Endothelial cell of umbilical vein (primary cell): ENCODE data around the gene SLC15A3. TPM values are rescaled to one million over a fixed set of nuclear protein-coding genes. Genes with fewer than 3 reads are reported as not detected.

ENCODE experiments used
- BruUV-seq: library from RNA; stranded (reverse); fragments of 400-500 nt; replicated peaks from 2 replicates; lab custom pipeline; 2021; lab: Mats Ljungman, UMichigan
- CTCF ChIA-PET: fragments of 300-600, 350-600 bp; sonication (Branson Sonifier 250); formaldehyde crosslinking; loops from one replicate; lab custom pipeline; 2021; ENCODE audit warnings: antibody characterized with exemption, inconsistent platforms; lab: Charles Lee
- POLR2A ChIA-PET: fragments of 300-600, 350-600 bp; sonication (Branson Sonifier 250); formaldehyde crosslinking; loops from one replicate; lab custom pipeline; 2021; ENCODE audit warnings: antibody characterized with exemption, inconsistent platforms; lab: Charles Lee
- DNase-seq: peaks from one replicate; pipeline ENCODE4 v3.0.0-alpha.2; 2011; ENCODE audit warnings: low read depth, low spot score
- FAIRE-seq: peaks from 2 replicates; lab custom pipeline; 2011; peaks lifted over from hg19 to GRCh38; lab: Jason Lieb, UNC
- H2AFZ ChIP-seq: 2 replicates; pipeline ENCODE4 v1.6.0; 2012; ENCODE audit warnings: low read depth, low read length, control low read depth, inconsistent platforms
- H3K27ac ChIP-seq: 2 replicates; pipeline ENCODE4 v1.5.1; 2011; ENCODE audit warnings: low read depth, mild to moderate bottlenecking, control low read depth, low read length, moderate library complexity; ENCODE audit not compliant: insufficient read depth
- H3K27me3 ChIP-seq, 2 experiments: 2 replicates each; pipeline versions ENCODE4 v1.6.0 to v1.6.1; 2011; ENCODE audit warnings: low read length in 2 of 2, mixed read lengths in 1 of 2; ENCODE audit not compliant: control insufficient read depth in 2 of 2, insufficient read depth in 2 of 2
- H3K36me3 ChIP-seq, 2 experiments: 2 replicates in 1 of 2; 3 replicates in 1 of 2; pipeline ENCODE4 v1.5.1; 2011; ENCODE audit warnings: low read length in 2 of 2, mild to moderate bottlenecking in 1 of 2, moderate library complexity in 1 of 2; ENCODE audit not compliant: control insufficient read depth in 2 of 2, insufficient read depth in 2 of 2; ENCODE audit errors: extremely low read depth in 1 of 2
- H3K4me1 ChIP-seq: 3 replicates; pipeline ENCODE4 v1.5.1; 2011; ENCODE audit warnings: mild to moderate bottlenecking, low read length; ENCODE audit not compliant: control insufficient read depth, insufficient read depth; ENCODE audit errors: extremely low read depth
- H3K4me2 ChIP-seq: 2 replicates; pipeline ENCODE4 v1.6.1; 2011; ENCODE audit warnings: low read length, control low read depth, mixed read lengths; ENCODE audit not compliant: insufficient read depth
- H3K4me3 ChIP-seq, 3 experiments: fragments of 200-600 bp in 1 of 3; sonication (generic), shearing (Covaris generic) in 1 of 3; replicated peaks in 1 of 3; 2 replicates each; pipeline ENCODE4 v1.5.1; 2011 to 2016; ENCODE audit warnings: control low read depth in 3 of 3, low read length in 3 of 3, mild to moderate bottlenecking in 2 of 3, inconsistent platforms in 1 of 3, low read depth in 1 of 3, moderate library complexity in 1 of 3; ENCODE audit not compliant: insufficient read depth in 1 of 3
- H3K79me2 ChIP-seq: 2 replicates; pipeline ENCODE4 v1.6.0; 2012; ENCODE audit warnings: low read length, inconsistent platforms; ENCODE audit not compliant: control insufficient read depth, insufficient read depth
- H3K9ac ChIP-seq: replicated peaks from 2 replicates; pipeline ENCODE3; 2011; ENCODE audit warnings: low read length, control low read depth; ENCODE audit not compliant: insufficient read depth; ENCODE audit errors: extremely low read depth
- H3K9me1 ChIP-seq: replicated peaks from 3 replicates; pipeline ENCODE4 v1.6.0; 2011; ENCODE audit warnings: mild to moderate bottlenecking, low read length; ENCODE audit not compliant: control insufficient read depth, insufficient read depth; ENCODE audit errors: extremely low read depth
- H3K9me3 ChIP-seq: replicated peaks from 2 replicates; pipeline ENCODE4 v1.5.1; 2012; ENCODE audit warnings: low read length, inconsistent platforms; ENCODE audit not compliant: control insufficient read depth, insufficient read depth
- H4K20me1 ChIP-seq: replicated peaks from 2 replicates; pipeline ENCODE3; 2011; ENCODE audit warnings: mild to moderate bottlenecking, low read length; ENCODE audit not compliant: control insufficient read depth, insufficient read depth; ENCODE audit errors: extremely low read depth
- EZH2 ChIP-seq: IDR thresholded peaks from 2 replicates; pipeline ENCODE4 v1.6.1; 2012; ENCODE audit warnings: borderline replicate concordance, low read depth, mild to moderate bottlenecking, moderate library complexity, low read length, inconsistent platforms; ENCODE audit not compliant: severe bottlenecking
- FOS ChIP-seq: IDR thresholded peaks from 2 replicates; pipeline ENCODE4 v1.6.1; 2011; ENCODE audit warnings: mild to moderate bottlenecking, low read length, moderate library complexity, borderline replicate concordance; ENCODE audit not compliant: insufficient read depth
- JUN ChIP-seq: IDR thresholded peaks from 2 replicates; pipeline ENCODE4 v1.6.1; 2011; ENCODE audit warnings: borderline replicate concordance, low read depth; ENCODE audit not compliant: insufficient read length, insufficient read depth
- MYC ChIP-seq: IDR thresholded peaks from one replicate; pipeline ENCODE4 v1.6.1; 2011; ENCODE audit warnings: mild to moderate bottlenecking, low read depth, low read length
- POLR2A ChIP-seq: IDR thresholded peaks from 2 replicates; pipeline ENCODE4 v1.6.1; 2012; ENCODE audit warnings: low read depth, mild to moderate bottlenecking, control low read depth, low read length
- POLR2AphosphoS5 ChIP-seq: IDR thresholded peaks from 2 replicates; pipeline ENCODE4 v1.6.1; 2012; ENCODE audit warnings: low read depth, mild to moderate bottlenecking, control low read depth, low read length, moderate library complexity; ENCODE audit not compliant: insufficient read depth
- dilution Hi-C: fragments of 300-500 bp; cut with MboI; formaldehyde crosslinking; loops from one replicate; pipeline ENCODE4 v1.15.0; 2019; ENCODE audit warnings: low sequenced_read_pairs; ENCODE audit not compliant: extremely low pct_ligation_motif_present
- intact Hi-C: fragments of 100-400 bp; cut with micrococcal nuclease; formaldehyde crosslinking; loops from one replicate; pipeline ENCODE4 v1.10.0; 2022
- polyA plus RNA-seq, 4 experiments: library from polyadenylated mRNA; depleted of rRNA in 3 of 4; stranded (reverse) in 3 of 4; unstranded in 1 of 4; fragments of >200 nt; gene quantifications; 2 replicates each; pipeline versions ENCODE4 v1.2.1 to v1.2.3, GENCODE V29; 2011 to 2012; ENCODE audit warnings: missing spikeins in 1 of 4
- total RNA-seq: library from RNA; stranded (reverse); gene quantifications from 2 replicates; pipeline ENCODE4 v1.2.3, GENCODE V29; 2021
- TF ChIP-seq, protein P1 (sequence below): IDR thresholded peaks from 2 replicates; pipeline ENCODE4 v1.6.1; 2011; ENCODE audit not compliant: insufficient read depth, insufficient read length
- TF ChIP-seq, protein P2 (sequence below), 2 donors: IDR thresholded peaks; 1 replicate in 1 of 2; 2 replicates in 1 of 2; pipeline ENCODE4 v1.5.1; 2011; ENCODE audit warnings: low read length in 2 of 2, mild to moderate bottlenecking in 2 of 2, moderate library complexity in 2 of 2, control low read depth in 1 of 2, inconsistent platforms in 1 of 2, low read depth in 1 of 2; ENCODE audit not compliant: insufficient read depth in 1 of 2; ENCODE audit errors: extremely low read depth in 1 of 2

SLC15A3 gene
- total and polyA plus RNA-seq, 2 donors (not counting 3 experiments of a cell fraction or from before 2014, with no cell fraction given) = 3.3 to 4.4 TPM

DNA sequence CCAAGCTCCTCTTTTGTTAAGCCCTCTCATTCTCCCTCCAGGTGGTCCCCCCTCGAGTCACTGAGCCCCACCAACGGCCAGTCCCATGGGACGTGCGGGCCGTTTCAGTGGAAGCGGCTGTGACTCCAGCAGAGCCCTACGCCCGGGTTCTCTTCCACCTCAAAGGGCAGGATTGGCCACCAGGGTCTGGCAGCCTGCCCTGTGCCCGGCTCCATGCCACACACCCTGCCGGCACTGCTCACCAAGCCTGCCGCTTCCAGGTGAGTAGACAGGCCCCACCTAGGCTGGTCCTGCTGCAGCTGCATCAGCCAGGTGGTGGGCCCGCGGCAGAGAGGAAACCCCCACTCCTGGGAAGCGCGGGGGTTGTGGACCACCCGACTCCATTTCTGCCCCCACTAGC is 24.4 kb downstream of the SLC15A3 start:
- no peaks in the 10 kb centered on the region for H3K79me2 ChIP-seq
- no peaks in the 10 kb centered on the region for H3K9me3 ChIP-seq
- ChIA-PET POLR2A (no interaction called here), CTCF (interaction anchor here (0.9 to 1.0 kb wide), 2 partner anchors 13 to 40 kb away, joined by 3 to 4 read pairs; no protein-coding TSS in a partner anchor)
- no peak for FAIRE-seq
- peaks cover 10% of the 10 kb centered on the region for H3K4me1 ChIP-seq
- peaks cover 3 to 34% of the 10 kb centered on the region in 2 experiments for H3K36me3 ChIP-seq
- H4K20me1 ChIP-seq = no peaks in the 10 kb centered on the region
- H3K27me3 ChIP-seq = no peaks in the 10 kb centered on the region
- no peak overlapping the region for H2AFZ ChIP-seq
- TF ChIP-seq FOS (no peak), MYC (no peak), POLR2A (no peak), POLR2AphosphoS5 (no peak), JUN (no peak), EZH2 (no peak)
- TF ChIP-seq, protein P1, sequence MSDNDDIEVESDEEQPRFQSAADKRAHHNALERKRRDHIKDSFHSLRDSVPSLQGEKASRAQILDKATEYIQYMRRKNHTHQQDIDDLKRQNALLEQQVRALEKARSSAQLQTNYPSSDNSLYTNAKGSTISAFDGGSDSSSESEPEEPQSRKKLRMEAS = no peak
- TF ChIP-seq, protein P2, sequence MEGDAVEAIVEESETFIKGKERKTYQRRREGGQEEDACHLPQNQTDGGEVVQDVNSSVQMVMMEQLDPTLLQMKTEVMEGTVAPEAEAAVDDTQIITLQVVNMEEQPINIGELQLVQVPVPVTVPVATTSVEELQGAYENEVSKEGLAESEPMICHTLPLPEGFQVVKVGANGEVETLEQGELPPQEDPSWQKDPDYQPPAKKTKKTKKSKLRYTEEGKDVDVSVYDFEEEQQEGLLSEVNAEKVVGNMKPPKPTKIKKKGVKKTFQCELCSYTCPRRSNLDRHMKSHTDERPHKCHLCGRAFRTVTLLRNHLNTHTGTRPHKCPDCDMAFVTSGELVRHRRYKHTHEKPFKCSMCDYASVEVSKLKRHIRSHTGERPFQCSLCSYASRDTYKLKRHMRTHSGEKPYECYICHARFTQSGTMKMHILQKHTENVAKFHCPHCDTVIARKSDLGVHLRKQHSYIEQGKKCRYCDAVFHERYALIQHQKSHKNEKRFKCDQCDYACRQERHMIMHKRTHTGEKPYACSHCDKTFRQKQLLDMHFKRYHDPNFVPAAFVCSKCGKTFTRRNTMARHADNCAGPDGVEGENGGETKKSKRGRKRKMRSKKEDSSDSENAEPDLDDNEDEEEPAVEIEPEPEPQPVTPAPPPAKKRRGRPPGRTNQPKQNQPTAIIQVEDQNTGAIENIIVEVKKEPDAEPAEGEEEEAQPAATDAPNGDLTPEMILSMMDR (IDR thresholded peaks at IDR 0.05; ENCODE audit: extremely low read depth in 1 of 2, insufficient read depth in 1 of 2, low read depth in 1 of 2, low read length in 2 of 2) = no peak
- no TSS peak for BruUV-seq
- DNase-seq = no peak
- no peaks in the 10 kb centered on the region for H3K9me1 ChIP-seq
- no peak overlapping the region for H3K9ac ChIP-seq
- H3K27ac ChIP-seq = no peak overlapping the region
- no peak overlapping the region for H3K4me3 ChIP-seq
- H3K4me2 ChIP-seq = no peak overlapping the region
- intact Hi-C loops (no loop called here), dilution Hi-C loops (no loop called here)
